Measurements from ENCODE around the gene RBM18.

Gene RBM18

DNA sequence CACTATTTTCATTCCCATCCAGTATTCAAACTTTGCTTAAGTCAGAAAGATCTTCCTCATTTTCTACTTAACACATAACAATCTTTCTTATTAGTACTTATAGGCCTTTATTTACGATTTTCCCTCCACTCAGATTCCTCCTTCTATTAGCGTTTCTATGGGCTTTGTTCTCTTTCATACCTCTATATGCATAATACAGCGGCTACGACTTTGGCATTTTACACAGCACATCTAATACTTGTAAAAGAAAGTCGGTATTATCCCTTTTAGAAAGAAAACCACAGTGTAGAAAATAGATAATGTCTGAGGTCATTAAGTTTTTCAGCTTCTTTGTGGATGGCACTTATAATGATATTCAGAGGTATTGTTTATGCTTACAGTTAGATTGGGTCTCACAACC lies 8.4 kb downstream of the RBM18 start:
- no peak for DNase-seq

DNA sequence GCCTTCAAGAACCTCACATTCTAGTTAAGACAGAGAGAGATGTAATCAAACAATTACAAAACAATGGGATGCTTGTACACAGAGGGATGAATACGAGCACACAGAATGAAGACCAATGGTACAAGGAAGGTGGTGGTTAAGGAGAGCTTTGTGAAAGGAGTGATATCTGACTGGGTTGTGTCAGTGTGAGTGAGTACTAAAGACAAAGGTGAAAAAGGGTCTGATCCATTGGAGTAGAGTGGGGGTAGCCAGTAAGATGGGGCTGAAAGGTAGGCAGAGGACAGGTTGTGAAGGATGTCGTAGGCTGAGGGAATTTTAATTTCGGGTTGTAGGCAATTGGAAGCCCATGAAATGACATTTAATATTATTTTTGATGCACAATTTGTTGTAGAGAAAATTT lies 9.9 kb downstream of the RBM18 start:
- DNase-seq, result no peak

DNA sequence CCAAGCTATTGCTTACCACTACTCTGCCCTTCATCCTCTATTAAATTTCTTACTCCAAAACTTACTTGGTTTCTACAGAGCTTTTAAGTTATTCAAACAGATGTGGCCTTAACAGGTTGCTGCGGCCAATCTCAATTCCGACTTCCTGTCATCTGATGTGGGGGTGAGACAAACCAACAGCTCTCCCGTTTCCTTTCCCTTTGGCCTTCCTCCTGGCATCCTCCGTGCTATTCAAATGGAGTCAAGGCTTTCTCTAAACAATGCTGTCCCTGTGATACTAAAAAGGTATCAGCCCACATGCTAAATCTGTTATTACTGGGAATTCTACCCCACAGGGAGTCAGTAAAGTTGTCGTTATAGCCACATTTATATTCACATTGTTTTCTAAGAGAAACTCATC lies 11.8 kb downstream of the RBM18 start:
- DNase-seq, result no peak

DNA sequence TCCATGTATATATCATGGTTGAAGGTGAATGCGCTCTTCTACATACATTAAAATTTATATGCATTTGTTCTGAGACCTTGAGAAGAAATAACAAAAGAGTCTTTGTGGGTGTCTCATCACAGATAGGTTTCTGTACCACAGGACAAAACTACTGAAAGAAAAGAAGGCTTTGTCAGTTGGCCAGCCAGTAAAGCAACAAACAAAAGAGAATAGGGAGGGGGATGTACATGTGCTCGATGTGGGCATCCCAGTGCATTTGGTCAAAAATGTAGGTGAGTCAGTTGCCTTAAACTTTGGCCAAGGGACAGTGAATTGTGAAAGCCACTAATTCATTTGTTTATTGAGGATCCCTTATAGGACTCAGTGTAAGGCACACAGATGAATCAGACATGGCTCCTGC lies 13.3 kb downstream of the RBM18 start:
- DNase-seq, result no peak

DNA sequence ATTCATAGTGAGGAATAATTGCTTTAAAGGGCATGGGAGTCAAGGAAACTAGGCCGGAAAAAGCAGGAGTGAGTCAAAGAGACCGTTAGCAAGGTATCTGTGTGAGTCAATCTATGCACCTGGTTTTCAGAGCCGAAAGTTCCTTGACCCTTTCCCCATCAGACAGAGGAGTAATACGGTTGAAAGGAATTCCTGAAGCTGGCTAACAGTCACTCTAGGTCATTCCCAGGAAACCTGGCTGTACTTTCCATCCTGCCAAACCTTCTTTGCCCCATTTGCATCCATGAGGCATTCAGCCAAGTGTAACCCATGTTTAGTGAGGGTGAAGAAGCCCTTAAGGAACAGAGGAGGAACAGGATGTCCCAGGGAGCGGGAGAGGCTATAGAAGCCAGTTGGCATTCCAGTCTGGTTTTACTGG lies 16.2 kb downstream of the RBM18 start:
- DNase-seq, result no peak

DNA sequence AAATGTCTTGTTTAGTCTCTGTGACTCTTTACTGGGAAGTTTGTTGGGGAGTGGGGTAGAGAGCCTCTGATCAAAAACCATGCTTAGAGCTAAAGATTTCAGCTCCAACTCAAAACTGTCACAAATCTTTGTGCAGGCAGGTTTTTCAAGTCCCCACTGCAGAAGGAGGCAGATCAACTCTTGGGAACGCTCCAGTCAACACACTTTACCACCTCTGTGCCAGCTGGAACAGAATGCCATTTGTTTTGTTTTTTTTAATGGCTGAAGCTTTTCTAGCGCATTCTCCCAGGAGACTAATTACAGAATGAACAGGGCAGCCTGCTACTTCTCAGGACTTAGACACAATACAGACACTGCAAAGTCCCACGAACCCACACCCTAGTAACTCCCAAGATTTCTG lies 18.0 kb downstream of the RBM18 start:
- no peak for DNase-seq

DNA sequence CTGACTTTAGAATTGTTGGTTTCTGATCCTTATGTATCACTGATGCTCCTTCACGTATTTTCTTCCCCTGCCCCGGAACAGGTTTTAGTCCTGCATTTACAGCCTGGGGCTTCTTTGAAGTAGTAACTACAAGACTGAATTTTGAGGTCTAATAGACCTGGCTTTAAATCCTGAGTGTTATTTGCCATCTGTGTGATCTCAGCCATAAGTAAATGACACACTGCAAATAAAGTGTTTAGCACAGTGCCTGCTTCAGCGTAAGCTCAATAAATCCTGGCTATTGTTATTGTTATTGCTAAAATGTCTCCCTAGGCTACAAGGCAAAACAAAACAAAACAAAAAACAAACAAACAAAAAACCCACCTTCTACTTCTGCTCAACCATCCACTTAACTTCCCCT lies 20.3 kb downstream of the RBM18 start:
- no peak for DNase-seq

DNA sequence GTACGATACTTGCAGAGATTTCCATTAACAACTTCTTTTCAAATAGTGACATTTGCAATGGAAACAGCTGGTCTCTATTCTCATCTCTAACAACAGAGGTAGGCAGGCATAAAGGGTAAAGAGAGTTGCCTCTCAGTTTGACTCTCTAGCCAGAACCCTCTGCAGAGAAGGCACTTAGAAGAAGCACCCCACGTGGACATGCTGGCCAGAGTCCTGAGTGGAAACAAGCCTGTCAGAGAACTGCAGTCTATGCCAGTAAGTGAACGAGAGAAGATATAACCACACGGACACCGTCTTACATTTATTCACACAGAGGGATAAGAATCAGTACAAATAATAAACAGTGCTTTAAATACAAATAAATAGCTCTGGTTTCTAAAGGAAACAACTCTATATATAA lies 24.9 kb downstream of the RBM18 start:
- no peak for DNase-seq

DNA sequence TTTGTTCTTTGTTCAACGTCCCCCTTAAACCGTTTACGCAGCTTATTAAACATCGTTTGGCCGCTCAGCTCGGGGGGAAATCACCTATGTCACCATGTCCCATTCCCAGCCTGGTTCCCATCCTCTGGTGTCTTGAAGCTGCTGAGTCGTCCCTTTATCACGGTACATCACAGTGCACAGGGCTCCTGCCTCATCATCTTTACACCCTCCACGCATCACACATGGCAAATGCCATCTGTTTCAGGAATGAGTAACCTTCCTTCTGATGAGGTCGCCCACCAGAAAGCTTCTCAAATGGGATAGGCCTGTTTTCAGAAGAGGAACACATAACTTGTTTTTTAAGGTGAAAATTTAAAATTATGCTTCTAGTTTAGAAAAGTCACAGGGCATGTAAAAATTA lies 28.0 kb downstream of the RBM18 start:
- DNase-seq, result no peak

DNA sequence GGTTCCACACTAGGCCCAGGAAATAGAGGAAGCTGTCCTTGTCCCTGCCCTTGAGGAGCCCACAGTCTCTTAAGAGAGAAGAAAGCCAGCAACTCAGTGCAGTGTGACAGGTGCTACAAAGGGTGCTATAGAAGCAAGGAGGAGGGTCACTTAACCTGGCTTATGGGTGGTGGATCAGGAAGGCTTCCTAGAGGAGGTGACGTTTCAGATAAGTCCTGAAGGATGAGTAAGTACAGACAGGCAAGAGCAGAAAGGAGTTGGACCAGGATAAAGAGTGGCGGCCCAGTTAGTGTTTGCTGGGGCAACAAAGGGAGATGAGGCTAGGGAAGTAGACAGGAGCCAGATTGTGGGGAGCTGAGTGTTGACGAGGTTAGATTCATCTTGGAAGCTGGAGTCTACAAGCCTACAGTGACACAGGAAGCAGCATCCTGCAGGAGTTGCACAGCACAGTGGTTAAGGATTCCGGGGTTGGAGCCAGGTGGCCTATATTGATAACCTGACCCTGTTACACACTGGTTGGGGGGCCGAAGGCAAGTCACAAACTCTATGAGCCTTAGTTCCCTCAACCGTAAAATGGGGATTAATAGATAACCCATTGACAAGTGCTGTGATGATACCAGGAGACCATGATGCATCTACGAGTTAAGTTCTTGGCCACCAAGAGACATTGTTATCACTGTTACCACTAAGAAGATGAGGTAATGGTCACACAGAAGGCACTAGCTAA lies 30.5 kb downstream of the RBM18 start:
- no peak for DNase-seq

DNA sequence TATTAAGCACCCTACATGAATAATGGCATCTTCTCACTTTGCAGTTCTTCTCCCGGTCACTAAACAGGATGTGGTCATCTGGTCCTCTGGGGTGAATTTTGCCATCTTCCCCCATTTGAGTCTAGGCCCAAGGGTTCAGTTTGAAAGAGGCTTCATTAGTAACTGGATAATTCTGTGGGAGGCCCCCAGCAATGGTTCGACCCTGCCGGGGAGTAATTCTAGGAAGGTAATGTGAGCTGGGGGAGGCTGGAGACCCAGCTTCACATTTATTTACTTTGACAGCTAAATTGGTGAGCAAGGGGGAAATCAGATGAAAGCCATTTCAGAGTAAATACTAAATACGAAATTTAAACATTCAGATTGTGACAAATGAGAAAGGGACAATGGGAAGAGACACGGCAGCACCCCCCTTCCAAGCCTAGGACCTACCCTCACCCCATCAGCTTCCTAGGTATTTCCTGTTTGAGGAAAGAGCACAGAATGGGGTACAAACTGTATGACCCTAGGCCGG lies 31.8 kb downstream of the RBM18 start:
- DNase-seq, result no peak

DNA sequence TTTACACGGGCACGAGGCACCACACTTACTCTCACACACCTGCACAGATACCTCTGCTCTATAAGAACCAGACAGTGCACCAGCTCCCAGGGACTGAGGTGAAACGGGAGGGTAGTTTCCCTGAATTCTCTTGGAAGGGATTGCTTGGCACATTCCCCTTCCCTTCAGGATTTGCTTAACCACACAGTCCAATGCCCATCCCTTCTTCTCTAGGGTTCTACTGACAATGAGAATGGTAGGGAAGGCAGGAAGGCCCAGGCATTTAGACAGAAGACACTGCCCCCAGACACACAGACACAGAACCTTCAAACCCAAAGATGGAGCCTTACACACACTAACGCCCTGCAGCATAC lies 35.2 kb downstream of the RBM18 start:
- DNase-seq, result no peak

DNA sequence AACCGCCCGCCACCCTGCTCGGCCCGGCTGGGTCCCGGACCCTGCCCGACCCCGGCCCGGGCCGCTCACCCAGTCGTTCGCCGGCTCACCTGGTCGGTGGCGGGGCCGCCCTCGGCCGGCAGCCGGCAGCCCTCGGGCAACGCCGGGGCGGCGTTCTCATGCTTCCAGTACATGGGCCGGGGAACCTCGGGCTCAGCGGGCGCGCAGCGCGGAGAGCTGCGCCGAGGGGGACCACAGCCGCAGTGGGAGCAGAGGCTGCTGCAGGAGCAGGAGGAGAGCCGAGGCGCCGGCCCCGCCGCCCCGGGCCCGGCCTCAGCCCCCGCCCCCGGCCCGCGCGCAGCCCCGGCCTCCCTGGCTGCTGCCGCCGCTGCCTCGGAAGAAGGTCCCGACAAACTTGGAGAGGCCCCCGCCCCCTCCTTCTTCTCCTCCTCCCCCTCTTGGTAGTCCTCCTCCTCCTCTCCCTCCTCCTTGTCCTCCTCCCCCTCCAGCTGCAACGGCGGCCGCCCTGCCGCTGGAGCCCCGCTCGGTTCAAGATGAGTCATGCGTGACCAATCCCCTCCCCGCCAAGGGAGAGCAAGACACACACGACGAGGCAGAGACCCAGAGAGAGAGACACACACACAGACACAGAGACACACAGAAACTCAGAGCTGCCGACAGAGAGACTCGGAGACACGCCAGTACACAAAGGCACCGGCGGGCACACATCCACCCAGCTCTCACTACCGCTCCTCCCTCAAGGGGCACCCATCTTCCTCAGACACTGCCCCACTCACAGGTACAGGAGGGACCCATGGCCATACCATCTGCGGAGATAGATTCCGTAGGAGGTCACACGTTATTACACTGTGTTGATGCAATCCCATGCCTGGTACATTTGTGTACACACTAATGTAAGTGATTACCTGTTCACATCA lies 35.8 kb downstream of the RBM18 start, which contains the start of gene LHX6:
Gene LHX6, minus strand, starts transcription at position 390 of the 917 bp plus-strand sequence. Its CDS starts 217 bp downstream, at position 173.
- no peak for DNase-seq

DNA sequence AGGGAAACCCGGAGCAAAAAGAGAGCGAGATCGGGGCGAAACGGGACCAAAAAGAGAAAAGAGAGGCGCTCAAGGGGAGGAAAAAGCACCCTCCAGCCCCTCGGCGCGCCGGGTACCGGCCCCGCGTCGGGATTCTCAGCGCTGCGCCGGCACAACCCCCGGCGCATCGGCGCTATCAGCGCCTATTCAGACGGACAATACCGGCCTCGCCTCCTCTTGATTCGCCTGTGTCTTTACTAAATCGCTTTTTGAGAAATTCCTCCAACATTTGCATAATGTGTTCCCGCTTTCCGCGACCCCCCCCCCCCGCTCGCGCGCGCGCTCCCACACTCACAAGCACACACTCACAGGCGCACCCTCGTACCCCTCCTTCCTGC lies 36.5 kb downstream of the RBM18 start:
- DNase-seq, result no peak

DNA sequence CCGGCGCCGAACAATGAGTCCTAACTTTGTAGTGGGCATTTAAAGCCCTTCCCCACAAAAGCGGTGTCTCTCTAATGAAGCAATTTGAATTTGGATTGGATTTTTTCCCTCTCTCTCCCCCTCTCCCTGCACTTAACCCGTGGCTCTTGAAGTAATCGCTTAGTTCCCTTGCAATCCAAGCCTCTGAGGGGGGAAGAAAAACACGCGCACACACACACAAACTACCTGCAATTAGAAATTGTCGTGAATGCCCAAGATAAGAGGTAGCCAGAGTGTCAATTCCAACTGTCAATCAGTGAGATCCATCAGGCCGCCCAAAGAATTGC lies 37.1 kb downstream of the RBM18 start:
- no peak for DNase-seq

DNA sequence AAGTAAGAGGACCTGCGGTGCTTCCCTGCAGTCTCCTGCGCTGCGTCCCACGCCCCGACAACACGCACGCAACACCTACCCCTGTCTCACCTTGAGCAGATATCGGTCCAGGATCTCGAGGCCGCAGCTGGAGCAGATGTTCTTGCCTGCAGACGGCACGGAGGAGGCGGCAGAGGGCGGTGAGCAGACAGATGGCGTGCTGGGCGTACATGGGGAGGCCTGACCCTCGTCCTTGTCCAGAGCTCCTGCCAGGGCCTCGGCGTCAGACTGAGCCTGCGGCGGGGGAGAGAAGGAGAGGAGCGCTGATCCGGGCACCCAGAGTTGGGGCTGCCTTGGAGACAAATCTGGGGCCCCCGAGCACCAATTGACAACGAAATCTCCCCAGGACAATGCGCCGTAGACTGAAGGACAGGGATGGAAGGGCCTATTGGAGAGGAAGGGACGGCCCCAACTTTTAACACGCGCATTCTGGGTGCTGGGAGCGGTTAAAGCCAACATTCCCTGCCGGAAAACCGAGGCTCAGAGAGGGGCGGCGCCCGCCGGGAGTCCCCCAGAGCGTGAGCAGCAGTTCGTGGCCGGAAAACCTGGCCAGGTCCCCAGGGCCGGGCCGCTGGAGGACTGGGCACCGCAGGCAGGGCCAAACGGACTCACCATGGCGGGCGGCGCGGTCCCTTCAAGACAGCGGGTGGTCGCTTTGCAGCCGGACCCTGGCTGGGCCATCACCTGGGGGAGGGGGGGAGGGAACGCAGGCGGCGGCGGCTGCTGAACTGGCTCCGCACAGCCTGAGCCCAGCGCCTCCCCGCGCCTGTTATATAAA lies 37.7 kb downstream of the RBM18 start:
- DNase-seq, result no peak

DNA sequence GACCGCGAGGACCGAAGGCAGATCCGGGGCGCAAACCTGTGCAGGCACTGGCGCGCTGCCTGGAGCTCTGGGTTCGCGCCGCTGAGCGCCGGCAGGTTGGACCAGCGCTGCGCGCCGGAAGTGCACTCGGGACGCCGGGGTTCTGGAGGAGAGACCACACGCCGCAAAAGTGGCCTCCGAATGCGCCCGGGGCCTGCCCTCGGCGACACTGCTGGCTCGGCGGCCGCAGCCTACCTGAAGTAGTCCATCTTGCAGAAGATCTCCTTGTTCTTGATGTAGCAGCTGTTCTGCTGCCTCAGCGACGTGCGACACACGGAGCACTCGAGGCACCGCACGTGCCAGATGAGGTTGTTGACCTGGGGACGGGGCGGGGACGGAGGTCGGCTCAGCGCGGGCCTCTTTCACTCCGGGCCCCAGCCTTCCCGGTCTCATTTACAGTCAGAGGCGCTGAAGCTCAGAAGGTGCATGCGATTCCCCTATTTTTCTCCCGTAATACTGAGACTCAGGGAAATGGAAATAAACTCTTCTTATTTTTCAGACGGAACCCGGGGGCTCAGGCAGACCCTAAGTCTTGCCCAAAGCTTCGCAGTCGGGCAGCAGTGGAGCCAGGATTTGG lies 38.4 kb downstream of the RBM18 start:
- no peak for DNase-seq

DNA sequence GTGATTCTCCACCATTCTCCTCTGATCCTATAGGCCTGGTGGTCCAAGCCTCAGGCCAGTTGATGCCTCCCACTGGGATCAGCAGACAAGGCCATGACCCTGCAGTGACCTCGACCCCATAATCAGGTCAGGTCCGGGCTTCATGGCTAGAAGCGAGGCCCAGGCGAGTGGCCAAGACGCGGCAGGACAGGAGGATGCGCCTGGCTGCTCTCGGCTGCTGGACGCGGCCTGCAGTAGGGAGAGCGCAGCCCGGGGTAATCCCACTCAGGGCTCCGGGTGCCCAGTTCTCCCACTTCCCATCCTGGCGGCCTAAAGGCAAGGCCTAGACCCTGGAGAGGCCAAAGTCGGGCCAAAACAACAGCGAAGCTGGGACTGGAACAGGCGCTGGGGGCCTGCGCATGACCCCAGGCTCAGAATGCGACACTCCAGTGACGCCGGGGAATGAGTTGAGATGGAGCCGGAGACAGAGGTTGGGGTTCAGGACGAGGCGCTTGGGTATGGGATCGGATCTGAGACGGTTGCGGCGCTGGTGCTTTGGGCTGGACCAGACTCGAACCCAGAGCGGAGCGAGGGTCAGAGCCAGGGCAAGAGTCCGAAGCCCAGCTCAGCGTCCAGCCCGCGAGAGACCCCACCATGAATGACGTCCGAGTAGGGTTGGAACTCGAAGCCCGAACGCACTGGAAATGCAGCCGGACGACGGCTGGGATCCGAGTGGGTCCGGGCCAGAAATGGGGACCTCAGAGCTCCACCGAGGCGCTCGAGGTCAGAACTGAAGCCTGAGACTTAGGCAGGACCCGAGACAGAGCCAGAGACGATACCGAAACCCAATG lies 39.1 kb downstream of the RBM18 start:
- no peak for DNase-seq

DNA sequence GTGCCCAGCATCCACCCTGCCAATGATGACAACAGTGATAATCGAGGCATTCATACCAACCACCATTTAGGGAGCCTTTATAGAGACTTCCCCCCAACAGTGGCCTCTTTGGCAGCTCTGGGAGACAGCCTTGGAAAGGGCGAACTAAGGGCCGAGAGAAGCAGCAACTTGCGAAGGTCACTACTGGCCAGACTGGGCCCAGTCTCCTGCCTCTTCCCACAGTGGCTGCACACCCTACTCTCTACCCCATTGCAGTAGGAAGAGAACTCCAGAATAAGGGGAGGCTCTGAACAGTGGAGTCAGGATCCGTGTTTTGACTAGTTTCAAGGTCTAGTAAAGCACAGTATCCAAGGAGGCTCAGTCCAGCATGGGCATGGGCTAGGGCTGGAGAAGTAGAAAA lies 41.2 kb downstream of the RBM18 start:
- DNase-seq, result no peak

DNA sequence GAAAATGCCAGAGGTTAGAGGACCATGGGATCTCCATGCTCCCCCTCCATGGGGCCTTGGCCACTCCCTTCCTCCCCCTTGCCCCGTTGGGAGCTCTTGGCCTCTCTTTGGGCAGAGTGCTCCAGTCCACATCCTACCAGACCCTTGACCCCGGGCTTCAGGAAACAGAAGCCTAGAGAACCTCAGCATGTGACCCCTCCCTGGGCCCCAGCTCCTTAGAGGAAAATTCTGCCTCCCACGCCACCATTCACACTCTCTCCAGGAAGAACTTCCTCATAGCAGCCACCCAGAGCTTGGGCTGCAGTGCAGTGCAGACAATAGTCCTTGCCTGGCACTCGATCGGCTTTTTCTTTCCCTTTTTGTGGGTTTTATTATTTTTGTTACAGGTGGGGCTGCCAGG lies 41.8 kb downstream of the RBM18 start:
- no peak for DNase-seq

DNA sequence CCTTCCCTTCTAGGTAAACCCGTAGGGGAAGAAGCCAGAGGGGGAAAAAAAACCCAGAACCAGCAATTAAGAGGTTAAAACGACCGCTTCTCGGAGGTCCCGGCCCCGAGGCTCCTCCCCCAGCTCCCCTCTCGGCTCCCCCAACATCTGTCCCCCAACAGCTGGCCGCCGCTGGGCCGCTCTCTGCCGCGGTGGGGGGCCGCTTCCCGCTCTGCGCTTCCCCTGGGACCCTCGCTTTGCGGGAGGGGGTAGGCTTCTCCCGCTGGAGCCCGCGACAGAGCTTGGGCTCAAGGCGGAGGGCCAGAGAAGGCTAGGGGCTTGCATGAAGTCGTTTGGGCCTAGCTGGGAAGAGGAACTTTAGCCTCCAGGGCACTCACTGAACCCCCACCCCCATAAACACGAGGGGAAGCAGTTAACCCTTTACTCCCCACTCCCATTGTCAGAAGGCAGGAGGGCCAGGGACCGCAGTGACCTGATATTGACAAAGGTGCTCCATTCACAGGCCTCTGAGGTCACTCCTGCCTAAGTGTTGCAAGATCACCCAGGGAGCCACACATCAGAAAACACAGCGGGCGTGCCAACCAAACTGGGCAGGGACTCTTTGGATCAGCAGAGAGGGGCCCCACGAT lies 43.3 kb downstream of the RBM18 start:
- DNase-seq, result no peak

All from stimulated activated CD4-positive, alpha-beta T cell treated with anti-CD3 and anti-CD28 coated beads, Interleukin-12 subunit alpha, Interleukin-12 subunit beta, amount 100 ng/mL, for 4 hours (primary cell).